ENCODE results near the gene DOP1B.

- TF ChIP-seq CTCF (IDR thresholded peaks at IDR 0.05; ENCODE audit: low read length) (no peak), EZH2 (optimal IDR thresholded peaks at IDR 0.05; ENCODE audit: low read depth, low read length) (no peak), EZH2phosphoT487 (IDR thresholded peaks at IDR 0.05; ENCODE audit: low read length) (no peak)
Observed at GRCh38 chr21:36193200-36193599, 36.6 kb downstream of the DOP1B start.

All from MM.1S (cell line).